Renal cortical epithelial cell (primary cell): Measurements from ENCODE around the gene HDAC1. TPM values are rescaled to one million over a fixed set of nuclear protein-coding genes. Genes with fewer than 3 reads are reported as not detected.

ENCODE experiments used
- DNase-seq: peaks from one replicate; pipeline ENCODE4 v3.0.0-alpha.2; 2011; ENCODE audit warnings: low read depth
- total RNA-seq: library from RNA; depleted of rRNA; stranded (reverse); fragments of >200 nt; gene quantifications from 2 replicates; pipeline ENCODE4 v1.2.3, GENCODE V29; 2014

HDAC1 gene
- total RNA-seq, 1 donor from 2014 or later, result 113 TPM

GRCh38 chr1:32373996-32374592, 82.2 kb downstream of the HDAC1 start:
- DNase-seq, result no peak

- DNase-seq, result no peak
Measured at GRCh38 chr1:32376199-32376598, 84.3 kb downstream of the HDAC1 start.

DNA sequence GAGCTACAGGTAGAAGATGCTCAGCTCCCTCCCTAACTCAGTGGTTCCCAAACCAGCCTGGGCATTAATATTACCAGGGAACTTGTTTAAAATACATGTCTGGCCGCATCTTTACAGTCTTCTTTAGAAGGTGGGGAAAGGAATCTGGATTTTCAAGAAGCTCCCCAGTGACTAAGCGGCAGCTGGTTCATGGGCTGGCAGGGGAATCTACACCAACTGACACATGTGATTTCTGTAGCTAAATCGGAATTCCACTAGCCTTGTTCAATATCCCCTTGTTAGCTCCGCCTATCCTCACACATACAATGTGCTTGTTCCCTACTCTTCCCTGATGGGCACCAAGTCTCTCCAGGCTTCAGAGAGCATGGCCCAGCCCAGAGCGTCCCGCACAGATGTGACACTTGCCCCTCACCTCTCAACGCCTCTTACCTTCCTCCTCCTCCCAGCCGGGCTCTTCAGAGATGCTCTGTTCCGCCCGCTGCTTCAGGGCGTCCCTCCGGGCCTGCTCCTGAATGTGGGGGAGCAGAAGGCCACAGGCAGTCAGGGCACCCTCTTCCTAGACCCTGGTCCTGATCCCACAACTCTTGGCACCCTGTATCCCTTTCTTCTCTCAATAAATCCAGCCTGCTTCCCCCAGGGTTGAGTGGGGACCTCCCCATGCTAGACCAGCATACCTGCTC, 85.8 kb downstream of the HDAC1 start:
- DNase-seq, result no peak

DNA sequence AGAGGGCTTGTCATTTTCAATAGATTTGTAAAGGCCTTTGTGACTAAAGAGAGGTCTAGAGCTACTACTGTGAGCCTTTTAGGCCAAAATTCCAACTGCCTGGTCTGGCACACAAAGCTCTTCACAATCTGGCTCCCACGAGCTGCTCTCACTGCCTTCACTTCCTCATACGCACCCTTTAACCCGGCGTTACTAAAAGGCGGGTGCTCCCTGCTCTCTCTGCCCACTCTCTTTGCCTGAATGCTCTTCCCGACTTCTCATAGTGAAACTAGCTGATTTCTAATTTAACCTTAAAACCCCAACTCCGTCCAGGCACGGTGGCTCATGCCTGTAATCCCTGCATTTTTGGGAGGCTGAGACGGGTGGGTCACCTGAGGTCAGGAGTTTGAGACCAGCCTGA, 88.2 kb downstream of the HDAC1 start:
- DNase-seq, result no peak

Other genes with a start within 250 kb of the HDAC1 start
- gene TMEM39B, start 219.1 kb upstream of the HDAC1 start, total RNA-seq, result 3.1 and 4.7 TPM in 2 replicates
- gene KPNA6, start 184.0 kb upstream of the HDAC1 start, total RNA-seq, result 43.1 and 67.9 TPM in 2 replicates
- gene TXLNA, start 112.4 kb upstream of the HDAC1 start, total RNA-seq, result 75.7 and 91.6 TPM in 2 replicates
- 6.9 and 12.7 TPM in 2 replicates for gene CCDC28B, start 91.5 kb upstream of the HDAC1 start, total RNA-seq
- 0.87 and 2.1 TPM in 2 replicates for gene IQCC, start 86.4 kb upstream of the HDAC1 start, total RNA-seq
- gene DCDC2B, start 83.0 kb upstream of the HDAC1 start, total RNA-seq, result not detected in 2 replicates
- gene TMEM234, start 69.7 kb upstream of the HDAC1 start, total RNA-seq, result 9.4 and 19.8 TPM in 2 replicates
- gene EIF3I, start 69.7 kb upstream of the HDAC1 start, total RNA-seq, result 283 and 504 TPM in 2 replicates
- 0.20 TPM in 1 of 2 replicates, not detected in the other for gene FAM167B, start 44.9 kb upstream of the HDAC1 start, total RNA-seq
- gene LCK, start 40.8 kb upstream of the HDAC1 start, total RNA-seq, result 0.10 and 0.69 TPM in 2 replicates
- gene MARCKSL1, start 44.1 kb downstream of the HDAC1 start, total RNA-seq, result 32.8 and 70.9 TPM in 2 replicates
- gene FAM229A, start 70.4 kb downstream of the HDAC1 start, total RNA-seq, result 1.5 and 1.9 TPM in 2 replicates
- gene TSSK3, start 70.5 kb downstream of the HDAC1 start, total RNA-seq, result 0.20 TPM in 1 of 2 replicates, not detected in the other
- 85.1 and 90.1 TPM in 2 replicates for gene BSDC1, start 102.4 kb downstream of the HDAC1 start, total RNA-seq
- gene ZBTB8B, start 173.0 kb downstream of the HDAC1 start, total RNA-seq, result under 0.01 TPM in 1 of 2 replicates, not detected in the other
- gene ZBTB8A, start 247.3 kb downstream of the HDAC1 start, total RNA-seq, result 7.3 and 8.9 TPM in 2 replicates